Ishikawa (cell line): ENCODE results near the gene AHCYL1.

Experiments
- CREB1 ChIP-seq: IDR thresholded peaks from 2 replicates; pipeline ENCODE4 v1.6.1; 2012; ENCODE audit warnings: low read depth
- EP300 ChIP-seq: IDR thresholded peaks from 2 replicates; pipeline ENCODE4 v1.6.1; 2012; ENCODE audit warnings: borderline replicate concordance
- FOXM1 ChIP-seq: IDR thresholded peaks from 2 replicates; pipeline ENCODE4 v1.6.1; 2012; ENCODE audit warnings: low read depth, borderline replicate concordance
- TAF1 ChIP-seq: IDR thresholded peaks from 2 replicates; pipeline ENCODE4 v1.6.1; 2012; ENCODE audit warnings: low read depth, mild to moderate bottlenecking
- TEAD4 ChIP-seq: IDR thresholded peaks from 2 replicates; pipeline ENCODE4 v1.6.1; 2012
- YY1 ChIP-seq: IDR thresholded peaks from 2 replicates; pipeline ENCODE4 v1.6.1; 2012; ENCODE audit warnings: low read depth

GRCh38 chr1:109989506-109990301 is 5.1 kb downstream of the AHCYL1 start:
- TF ChIP-seq CREB1 (no peak), TEAD4 (no peak), EP300 (no peak), YY1 (no peak), FOXM1 (no peak), TAF1 (no peak)
